Measurements from ENCODE around the gene YEATS4. TPM values are rescaled to one million over a fixed set of nuclear protein-coding genes. Genes with fewer than 3 reads are reported as not detected.
A peak's percentile ranks its signal among the peaks of the same experiment; 100 is the strongest.

Gene YEATS4
- total RNA-seq, 1 donor: 20.3 TPM

GRCh38 chr12:69355363-69356028 lies 4.0 kb upstream of the YEATS4 start:
- DNase-seq (ENCODE audit: insufficient read length, low spot score, missing footprints): no peak
- H3K4me2 ChIP-seq (ENCODE audit: insufficient read depth, low read length): no peak overlapping the region
- no peak overlapping the region for H3K4me3 ChIP-seq (ENCODE audit: insufficient read depth, low read length)
- H2AFZ ChIP-seq (ENCODE audit: low read length): no peak overlapping the region
- no peak for TF ChIP-seq CTCF (IDR thresholded peaks at IDR 0.05; ENCODE audit: extremely low read depth, low read depth, low read length)
- H3K9me3 ChIP-seq (ENCODE audit: low read depth, low read length): no peaks in the 10 kb centered on the region
- peaks cover 2% of the 10 kb centered on the region for H3K27me3 ChIP-seq (ENCODE audit: insufficient read depth, low read length)
- H3K79me2 ChIP-seq (ENCODE audit: insufficient read depth, low read length): peaks cover 7% of the 10 kb centered on the region
- H4K20me1 ChIP-seq (ENCODE audit: insufficient read depth, low read length): no peaks in the 10 kb centered on the region
- no peaks in the 10 kb centered on the region for H3K36me3 ChIP-seq (ENCODE audit: insufficient read depth, low read length)
- H3K4me1 ChIP-seq (ENCODE audit: insufficient read depth, low read length): peaks cover 13% of the 10 kb centered on the region
- no peak overlapping the region for H3K27ac ChIP-seq (ENCODE audit: low read depth, low read length)

DNA sequence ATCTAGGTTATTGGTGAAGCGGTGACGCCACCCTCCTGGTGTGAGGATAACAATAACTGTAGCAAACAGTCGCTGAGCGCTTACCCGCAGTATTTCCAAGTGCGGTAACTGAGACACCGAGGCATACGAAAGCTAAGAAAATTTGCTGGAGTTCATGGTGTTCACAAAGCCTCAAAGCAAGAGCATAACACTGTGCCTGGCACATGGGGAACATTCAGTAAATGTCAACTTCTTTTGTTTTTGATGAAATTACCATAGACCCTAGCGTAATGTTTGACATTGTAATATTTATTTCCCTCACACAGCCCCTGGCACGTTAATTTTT lies 767 bp downstream of the YEATS4 start:
- Histone ChIP-seq H3K4me1 (ENCODE audit: insufficient read depth, low read length) (peaks cover 13% of the 10 kb centered on the region), H4K20me1 (ENCODE audit: insufficient read depth, low read length) (no peaks in the 10 kb centered on the region), H3K27me3 (ENCODE audit: insufficient read depth, low read length) (no peaks in the 10 kb centered on the region), H3K4me2 (ENCODE audit: insufficient read depth, low read length) (peak overlapping the region; percentile 98), H3K27ac (ENCODE audit: low read depth, low read length) (peak overlapping the region; percentile 92), H3K4me3 (ENCODE audit: insufficient read depth, low read length) (peak overlapping the region; percentile 89), H3K36me3 (ENCODE audit: insufficient read depth, low read length) (no peaks in the 10 kb centered on the region), H2AFZ (ENCODE audit: low read length) (peak overlapping the region; percentile 99), H3K79me2 (ENCODE audit: insufficient read depth, low read length) (peaks cover 8% of the 10 kb centered on the region), H3K9me3 (ENCODE audit: low read depth, low read length) (no peaks in the 10 kb centered on the region)
- no peak for TF ChIP-seq CTCF (IDR thresholded peaks at IDR 0.05; ENCODE audit: extremely low read depth, low read depth, low read length)
- no peak for DNase-seq (ENCODE audit: insufficient read length, low spot score, missing footprints)

DNA sequence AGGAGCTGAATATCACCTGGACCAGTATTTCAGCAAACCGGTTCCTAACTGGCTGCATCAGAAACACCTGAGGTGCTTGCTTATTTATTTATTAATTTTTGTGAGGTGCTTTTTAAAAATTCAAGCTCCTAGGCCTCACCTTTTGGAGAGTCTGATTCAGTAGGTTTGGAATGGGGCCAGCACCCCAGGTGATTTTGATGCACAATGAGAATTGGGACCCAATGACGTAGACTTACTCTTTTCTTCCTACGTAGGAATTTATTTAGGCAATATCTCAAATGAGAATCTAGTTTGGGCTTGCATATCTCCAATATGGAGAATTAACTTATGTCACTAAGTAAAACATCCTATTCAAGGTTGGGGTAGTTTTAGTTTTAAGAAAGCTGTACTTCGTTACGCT lies 7.3 kb downstream of the YEATS4 start:
- no peaks in the 10 kb centered on the region for H3K27me3 ChIP-seq (ENCODE audit: insufficient read depth, low read length)
- no peaks in the 10 kb centered on the region for H3K79me2 ChIP-seq (ENCODE audit: insufficient read depth, low read length)
- TF ChIP-seq CTCF (IDR thresholded peaks at IDR 0.05; ENCODE audit: extremely low read depth, low read depth, low read length): no peak
- no peak overlapping the region for H3K27ac ChIP-seq (ENCODE audit: low read depth, low read length)
- no peak for DNase-seq (ENCODE audit: insufficient read length, low spot score, missing footprints)
- no peak overlapping the region for H2AFZ ChIP-seq (ENCODE audit: low read length)
- H3K9me3 ChIP-seq (ENCODE audit: low read depth, low read length): no peaks in the 10 kb centered on the region
- no peaks in the 10 kb centered on the region for H3K4me1 ChIP-seq (ENCODE audit: insufficient read depth, low read length)
- H4K20me1 ChIP-seq (ENCODE audit: insufficient read depth, low read length): no peaks in the 10 kb centered on the region
- H3K36me3 ChIP-seq (ENCODE audit: insufficient read depth, low read length): peaks cover 7% of the 10 kb centered on the region
- no peak overlapping the region for H3K4me2 ChIP-seq (ENCODE audit: insufficient read depth, low read length)
- no peak overlapping the region for H3K4me3 ChIP-seq (ENCODE audit: insufficient read depth, low read length)

GRCh38 chr12:69368171-69368570 lies 8.6 kb downstream of the YEATS4 start:
- Histone ChIP-seq H3K79me2 (ENCODE audit: insufficient read depth, low read length) (no peaks in the 10 kb centered on the region), H3K36me3 (ENCODE audit: insufficient read depth, low read length) (peaks cover 9% of the 10 kb centered on the region), H2AFZ (ENCODE audit: low read length) (no peak overlapping the region), H3K4me3 (ENCODE audit: insufficient read depth, low read length) (no peak overlapping the region), H3K27ac (ENCODE audit: low read depth, low read length) (no peak overlapping the region), H4K20me1 (ENCODE audit: insufficient read depth, low read length) (no peaks in the 10 kb centered on the region), H3K4me2 (ENCODE audit: insufficient read depth, low read length) (no peak overlapping the region), H3K27me3 (ENCODE audit: insufficient read depth, low read length) (no peaks in the 10 kb centered on the region), H3K9me3 (ENCODE audit: low read depth, low read length) (no peaks in the 10 kb centered on the region), H3K4me1 (ENCODE audit: insufficient read depth, low read length) (no peaks in the 10 kb centered on the region)
- no peak for DNase-seq (ENCODE audit: insufficient read length, low spot score, missing footprints)
- no peak for TF ChIP-seq CTCF (IDR thresholded peaks at IDR 0.05; ENCODE audit: extremely low read depth, low read depth, low read length)
